HG02884 (cell line): ENCODE data around the gene EDEM3.
"Not testable (repeated sequence)": the region's sequence is repeated elsewhere in the genome, so short reads cannot be mapped to it uniquely, and the experiment has no call there.

ENCODE experiments used
- ATAC-seq: cut with Tn5 transposase; IDR thresholded peaks from one replicate; pipeline ENCODE4 v1.9.1; 2021; ENCODE audit warnings: mild to moderate bottlenecking, moderate library complexity; ENCODE audit not compliant: unreplicated experiment

The EDEM3 gene

DNA sequence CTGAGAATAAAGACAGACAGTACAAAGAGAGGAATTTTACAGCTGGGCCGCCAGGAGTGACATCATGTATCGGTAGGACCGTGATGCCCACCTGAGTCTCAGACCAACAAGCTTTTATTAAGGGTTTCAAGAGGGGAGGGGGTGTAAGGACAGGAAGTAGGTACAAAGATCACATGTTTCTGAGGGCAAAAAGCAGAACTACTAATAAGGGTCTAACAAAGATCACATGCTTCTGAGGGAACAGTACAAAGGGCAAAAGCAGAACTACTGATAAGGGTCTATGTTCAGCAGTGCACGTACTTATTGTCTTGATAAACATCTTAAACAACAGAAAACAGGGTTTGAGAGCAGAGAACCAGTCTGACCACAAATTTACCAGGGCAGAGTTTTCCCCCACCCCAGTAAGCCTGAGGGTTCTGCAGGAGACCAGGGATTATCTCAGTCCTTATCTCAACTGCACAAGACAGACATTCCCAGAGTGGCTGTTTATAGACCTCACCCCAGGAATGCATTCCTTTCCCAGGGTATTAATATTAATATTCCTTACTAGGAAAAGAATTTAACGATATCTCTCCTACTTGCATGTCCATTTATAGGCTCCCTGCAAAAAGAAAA is 73.9 kb downstream of the EDEM3 start:
- ATAC-seq: not testable (repeated sequence)

GRCh38 chr1:184679472-184679871 is 75.2 kb downstream of the EDEM3 start:
- ATAC-seq: not testable (repeated sequence)

DNA sequence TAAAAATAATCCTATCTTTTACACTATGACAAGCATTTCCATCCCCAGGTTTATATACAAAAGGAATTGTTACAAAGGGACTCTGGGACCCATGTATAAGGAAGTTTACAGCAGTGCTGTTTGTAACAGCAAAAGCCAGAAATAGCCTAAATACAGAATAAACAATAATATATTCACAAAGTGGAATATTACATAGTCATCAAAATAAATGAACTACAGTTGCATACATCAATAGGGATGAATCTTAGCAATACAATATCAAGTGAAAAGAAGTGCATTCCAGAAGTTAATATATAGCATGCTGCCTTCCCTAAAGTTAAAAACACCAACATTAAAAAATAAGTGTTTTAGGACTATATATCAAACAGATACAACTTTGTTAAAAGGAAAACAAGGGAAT is 77.3 kb downstream of the EDEM3 start:
- no peak for ATAC-seq

GRCh38 chr1:184673305-184673704 is 81.4 kb downstream of the EDEM3 start:
- ATAC-seq: no peak

DNA sequence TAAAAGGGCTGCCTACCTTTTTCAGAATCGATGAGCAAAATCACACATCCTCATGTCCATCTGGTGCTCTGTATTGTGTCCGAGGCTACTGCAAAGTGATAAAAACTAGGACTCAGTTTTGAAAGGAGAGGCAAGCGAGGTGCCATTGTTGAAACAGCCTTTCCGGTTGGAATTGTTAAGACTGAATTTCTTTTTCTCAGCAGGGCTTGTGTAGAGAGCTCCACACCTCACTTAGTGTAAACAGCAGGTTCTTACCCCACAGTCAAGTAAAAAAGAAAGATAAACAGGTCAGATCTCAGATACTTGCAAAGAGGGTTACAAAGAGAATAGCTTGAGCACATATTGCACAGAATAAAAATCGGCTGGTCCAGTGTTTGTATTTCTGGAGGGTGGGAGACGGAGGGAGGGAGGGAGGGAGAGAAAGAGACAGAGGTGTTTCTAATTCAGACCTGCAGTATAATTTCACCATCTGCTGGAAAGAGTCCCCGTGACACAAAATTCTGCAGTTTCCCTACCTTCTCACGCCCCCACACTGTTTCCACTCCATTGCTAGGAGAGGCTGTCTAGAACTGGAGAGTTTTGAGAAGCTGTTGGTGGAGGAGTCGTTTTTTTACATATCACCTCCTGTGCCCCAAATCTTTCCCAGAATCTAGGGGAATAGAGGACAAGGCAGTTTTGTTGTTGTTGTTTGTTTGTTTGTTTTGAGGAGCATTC is 82.5 kb downstream of the EDEM3 start:
- ATAC-seq: no peak

DNA sequence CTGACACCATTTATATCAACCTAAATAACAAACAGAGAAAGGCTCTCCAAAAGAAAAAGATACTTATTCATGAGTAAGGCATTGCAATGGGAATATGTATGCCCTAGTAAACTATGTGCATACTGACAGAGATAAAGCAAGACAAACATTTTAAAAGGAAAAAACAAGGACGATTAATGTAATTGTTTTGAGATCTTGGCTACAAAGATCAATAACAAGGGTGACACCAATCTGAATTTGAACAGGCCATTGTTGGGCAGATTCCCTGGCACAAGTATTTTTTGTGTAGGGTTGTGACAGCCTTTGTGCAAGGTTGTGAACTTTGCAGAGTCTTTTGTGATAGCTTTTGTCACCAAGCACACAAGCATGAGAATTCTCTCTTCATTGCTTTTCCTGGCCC is 85.3 kb downstream of the EDEM3 start:
- no peak for ATAC-seq

DNA sequence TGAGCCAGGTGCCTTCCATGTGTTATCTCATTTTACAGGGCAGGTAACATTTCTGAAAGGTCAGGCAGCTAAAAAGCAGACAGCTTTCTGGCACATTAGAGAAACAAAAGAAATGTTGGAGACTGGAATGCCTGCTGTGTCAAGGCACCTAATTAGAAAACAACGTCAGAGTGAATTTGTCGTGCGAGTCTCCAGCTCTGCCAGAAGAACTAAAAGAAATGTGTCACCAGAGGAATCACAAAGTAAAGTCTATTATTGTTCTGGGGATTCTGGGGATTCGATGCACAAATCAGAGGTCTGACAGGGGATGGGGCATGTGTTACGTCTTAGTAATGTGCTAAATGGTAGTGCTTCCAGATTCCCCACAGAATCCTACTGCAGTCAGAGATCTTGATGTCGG is 89.3 kb downstream of the EDEM3 start:
- no peak for ATAC-seq

DNA sequence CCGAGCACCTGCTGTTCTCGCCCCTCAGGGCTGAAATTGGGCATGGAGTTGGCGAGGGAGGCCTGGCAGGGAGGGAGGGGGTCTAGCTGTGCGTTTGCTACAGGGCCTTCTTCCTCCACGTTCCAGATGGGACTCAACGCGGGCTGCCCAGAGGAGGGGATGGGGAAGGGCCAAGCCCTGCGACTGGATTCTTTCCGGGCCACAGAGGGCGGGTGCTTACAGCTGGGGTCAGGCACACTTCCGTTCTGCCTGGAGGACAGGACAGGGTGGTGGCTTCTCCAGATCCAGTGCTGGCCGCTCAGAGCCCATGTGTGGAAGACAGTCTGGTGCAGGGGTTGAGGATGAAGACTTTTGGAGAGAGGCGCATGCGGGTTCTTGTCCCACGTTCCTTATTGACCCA is 90.0 kb downstream of the EDEM3 start:
- ATAC-seq: no peak

GRCh38 chr1:184664042-184664660 is 90.5 kb downstream of the EDEM3 start:
- no peak for ATAC-seq

DNA sequence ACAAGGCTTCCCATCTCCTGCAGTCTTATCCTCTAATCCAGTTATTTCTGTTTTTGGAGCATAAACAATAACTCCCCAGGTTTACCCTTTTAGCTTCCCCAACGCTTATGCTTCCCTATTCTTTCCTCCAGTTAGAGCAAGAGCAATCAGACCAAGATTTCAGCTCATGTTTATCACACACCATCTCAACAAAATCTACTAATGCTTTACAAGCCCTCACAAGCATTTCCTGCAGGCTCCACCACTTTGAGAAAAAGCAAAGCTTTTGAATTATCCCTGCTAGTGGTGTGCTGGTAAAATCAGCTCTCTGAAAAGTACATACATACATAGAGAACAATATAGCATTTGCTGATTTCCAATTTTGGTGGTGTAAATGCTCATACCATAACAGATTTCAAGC is 92.9 kb downstream of the EDEM3 start:
- no peak for ATAC-seq

DNA sequence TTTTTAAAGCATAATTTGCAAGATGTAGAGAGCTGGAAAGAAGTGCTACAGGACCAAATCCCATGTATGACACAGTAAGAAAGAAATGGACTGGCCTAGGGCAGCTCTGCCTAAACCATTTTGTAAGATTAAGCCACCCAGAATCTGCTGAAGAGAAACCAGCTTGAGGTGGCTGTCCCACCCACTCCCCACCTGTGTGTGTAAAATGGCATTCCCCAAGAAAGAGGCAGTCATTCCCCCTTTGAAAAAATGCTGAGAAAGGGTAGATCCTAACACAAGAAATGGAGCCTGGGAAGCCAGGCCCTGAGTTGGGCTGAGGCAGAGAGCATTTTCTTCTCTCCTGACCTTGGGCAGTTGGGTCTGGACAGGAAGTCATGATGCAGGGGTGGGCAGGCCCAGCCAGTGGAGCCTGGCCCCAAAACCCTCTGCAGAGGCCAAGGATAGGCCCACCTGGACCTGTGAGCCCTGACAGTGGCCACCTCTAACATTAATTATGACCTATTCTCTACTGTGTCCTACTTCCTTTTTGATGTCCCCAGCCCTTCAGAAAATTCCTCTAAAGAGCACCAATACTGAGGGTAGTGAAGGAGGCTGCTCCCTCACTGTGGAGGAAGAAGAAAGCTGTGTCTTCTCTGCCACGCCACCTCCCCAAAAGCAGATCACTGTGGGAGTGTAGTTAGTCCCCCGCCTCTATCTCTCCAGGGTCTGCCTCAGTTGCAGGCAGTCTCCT is 94.0 kb downstream of the EDEM3 start:
- no peak for ATAC-seq

GRCh38 chr1:184658055-184658454 is 96.6 kb downstream of the EDEM3 start:
- no peak for ATAC-seq

DNA sequence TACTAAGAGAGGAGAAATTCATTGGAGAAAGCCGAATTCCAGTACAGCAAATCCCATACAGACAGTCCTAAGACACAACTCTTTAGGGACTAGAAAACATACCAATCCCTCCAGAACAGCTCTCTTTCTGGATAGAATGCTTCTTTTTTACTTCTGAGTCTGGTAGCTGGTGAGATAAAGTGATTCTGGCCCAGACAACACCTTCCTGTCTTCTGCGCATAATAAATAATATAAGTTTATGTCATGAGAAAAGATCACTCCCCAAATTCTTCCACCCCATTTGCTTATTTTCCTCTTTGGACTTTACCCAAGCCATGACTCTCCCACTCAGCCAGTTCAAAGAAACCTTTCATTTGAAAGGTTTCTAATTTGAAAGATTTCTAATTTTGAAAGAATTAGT is 98.4 kb downstream of the EDEM3 start:
- no peak for ATAC-seq

DNA sequence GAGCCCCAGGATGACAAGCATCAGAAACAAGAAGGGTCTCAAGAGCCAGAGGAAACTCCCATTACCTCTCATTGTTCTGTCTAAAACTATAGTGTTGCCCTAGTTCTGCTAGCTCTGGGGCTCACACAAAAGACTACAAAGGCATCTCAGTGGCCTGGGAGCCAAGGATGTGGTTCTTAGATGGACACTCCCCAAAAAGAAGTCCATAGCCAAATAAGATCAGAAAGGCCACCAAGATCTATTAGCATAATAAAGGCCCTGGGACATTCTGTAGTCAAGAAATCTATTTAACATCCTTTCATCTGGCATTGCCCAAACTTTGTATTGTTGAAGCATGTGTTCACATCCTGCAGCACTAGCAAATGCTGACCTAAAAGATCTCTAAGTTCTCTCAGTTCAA is 99.5 kb downstream of the EDEM3 start:
- ATAC-seq: no peak

GRCh38 chr1:184650177-184650866 is 104.3 kb downstream of the EDEM3 start:
- ATAC-seq: no peak

DNA sequence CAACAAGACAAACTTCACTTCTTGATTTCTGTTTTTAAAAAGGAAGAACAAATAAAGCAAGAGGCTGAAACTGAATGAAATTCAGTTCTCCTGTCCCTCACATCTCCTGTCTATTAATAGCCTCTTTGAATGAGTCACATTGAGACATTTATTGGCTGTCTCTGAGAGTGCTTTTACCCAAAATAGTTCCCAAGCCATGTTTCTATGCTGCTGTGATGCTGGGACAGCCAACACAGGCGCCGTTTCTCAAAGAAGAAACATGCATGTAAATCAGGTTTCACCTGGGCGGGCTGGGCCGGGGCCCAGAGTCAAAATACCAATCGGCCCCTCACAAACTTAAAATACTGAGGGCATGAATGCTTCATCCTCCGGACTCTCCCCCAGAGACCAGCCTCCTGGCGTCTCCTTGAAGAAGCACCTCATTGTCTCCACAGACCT is 105.2 kb downstream of the EDEM3 start:
- peak; percentile 98 for ATAC-seq

- ATAC-seq: no peak
Observed at GRCh38 chr1:184648856-184649201, 105.8 kb downstream of the EDEM3 start.

DNA sequence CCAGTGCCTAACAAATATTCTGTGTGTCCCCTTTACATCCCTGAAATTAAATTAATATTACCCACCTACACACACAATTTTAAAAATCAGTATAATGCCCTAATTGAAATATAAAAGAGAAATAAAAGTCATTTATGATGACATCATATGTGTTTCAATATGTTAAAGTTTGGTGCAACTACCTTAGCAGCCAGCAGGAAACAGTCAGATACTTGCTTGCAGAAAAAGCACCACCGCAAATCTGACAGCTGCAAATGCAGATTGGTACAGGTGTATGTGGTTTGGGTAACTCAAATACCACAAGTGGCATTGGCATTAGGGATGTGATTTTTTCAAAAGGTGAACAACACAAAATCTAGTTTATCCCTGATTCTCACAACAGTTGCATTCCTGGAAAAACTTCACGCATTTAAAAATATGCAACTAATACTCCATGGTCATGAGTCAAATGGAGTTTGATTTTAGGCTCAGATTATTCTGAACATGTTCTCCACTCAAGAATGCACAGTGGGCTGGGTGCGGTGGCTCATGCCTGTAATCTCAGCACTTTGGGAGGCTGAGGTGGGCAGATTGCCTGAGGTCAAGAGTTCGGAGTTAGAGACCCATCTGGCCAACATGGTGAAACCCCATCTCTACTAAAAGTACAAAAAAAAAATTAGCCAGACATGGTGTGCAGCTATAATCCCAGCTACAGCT is 106.3 kb downstream of the EDEM3 start:
- no peak for ATAC-seq

DNA sequence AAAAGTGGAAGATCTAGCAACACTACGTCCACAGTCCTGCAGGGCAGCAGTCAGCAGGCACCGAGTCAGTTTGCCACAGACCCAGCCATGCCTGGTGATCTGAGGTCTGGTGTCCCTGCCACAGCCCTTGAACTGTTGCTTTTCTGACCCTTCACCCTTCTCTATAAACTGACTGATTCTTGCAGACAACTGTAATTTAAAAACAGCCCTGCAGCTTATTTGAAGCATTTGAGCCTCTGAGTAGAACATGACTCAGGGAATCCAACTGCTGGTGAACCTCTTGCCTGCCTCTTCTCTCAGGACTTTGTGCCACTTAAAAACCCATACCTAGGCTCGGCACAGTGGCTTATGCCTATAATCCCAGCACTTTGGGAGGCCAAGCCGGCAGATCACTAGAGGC is 107.2 kb downstream of the EDEM3 start:
- ATAC-seq: no peak

DNA sequence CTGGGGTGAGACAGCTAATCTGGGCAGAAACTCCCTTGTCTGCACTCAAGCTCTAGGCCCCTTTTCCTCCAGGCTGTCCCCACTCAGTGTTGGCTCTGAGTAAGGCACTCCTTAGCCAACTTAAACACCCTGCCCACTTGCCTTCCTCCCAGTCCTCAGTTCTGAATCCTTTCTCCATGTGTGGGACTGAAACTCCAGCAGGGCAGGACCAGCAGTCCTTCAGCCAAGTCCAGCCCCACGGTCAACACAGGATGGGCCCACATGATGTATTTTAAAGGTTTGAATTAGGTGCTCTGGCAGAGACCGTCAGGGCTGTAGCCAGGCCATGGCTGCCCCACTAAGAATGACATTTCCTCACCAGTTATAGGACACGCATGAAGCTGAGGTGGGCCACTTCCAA is 107.8 kb downstream of the EDEM3 start:
- ATAC-seq: no peak
